ENCODE measurements around the gene PPIB. TPM values are rescaled to one million over a fixed set of nuclear protein-coding genes. Genes with fewer than 3 reads are reported as not detected.

The PPIB gene
- polyA plus RNA-seq (2013, experiment 1 of 2; ENCODE audit: insufficient read length), result 1,056 TPM
- polyA plus RNA-seq (2013, experiment 2 of 2; ENCODE audit: insufficient read length), result 898 TPM

DNA sequence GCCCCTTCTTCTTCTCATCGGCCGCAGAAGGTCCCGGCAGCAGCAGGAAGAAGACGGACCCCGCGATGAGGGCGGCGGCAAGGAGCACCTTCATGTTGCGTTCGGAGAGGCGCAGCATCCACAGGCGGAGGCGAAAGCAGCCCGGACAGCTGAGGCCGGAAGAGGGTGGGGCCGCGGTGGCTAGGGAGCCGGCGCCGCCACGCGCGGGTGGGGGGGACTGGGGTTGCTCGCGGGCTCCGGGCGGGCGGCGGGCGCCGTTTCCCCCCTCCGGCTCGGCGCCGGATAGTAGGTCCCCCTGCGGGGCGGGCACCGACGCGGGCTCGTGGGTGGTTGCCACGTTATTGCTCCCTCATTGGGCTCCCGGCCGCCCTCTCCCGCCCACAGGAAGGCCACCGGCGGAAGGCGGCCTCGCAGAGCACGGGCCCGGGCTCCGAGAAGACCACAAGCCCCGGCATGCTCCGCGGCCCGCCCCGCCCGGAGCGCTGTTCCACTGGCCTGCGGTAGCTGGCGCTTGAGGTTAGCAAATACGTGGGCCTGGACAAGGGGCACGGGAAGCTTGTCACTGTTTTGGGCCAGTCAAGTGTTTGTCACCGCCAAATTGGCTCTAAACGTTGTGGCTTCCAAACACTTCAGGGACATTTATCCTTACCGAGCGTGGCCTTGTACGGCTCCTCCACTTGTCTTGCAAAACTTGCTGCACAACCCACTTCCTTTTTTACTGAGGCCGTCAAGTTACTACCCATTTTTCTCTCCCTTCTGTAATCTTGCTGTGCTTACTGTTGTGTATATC is at the start of gene PPIB:
Gene PPIB (minus strand): TSS at position 154 of the 790 bp plus-strand sequence. CDS start 36 bp downstream, at position 118.
- DNase-seq, result peak; percentile 98

DNA sequence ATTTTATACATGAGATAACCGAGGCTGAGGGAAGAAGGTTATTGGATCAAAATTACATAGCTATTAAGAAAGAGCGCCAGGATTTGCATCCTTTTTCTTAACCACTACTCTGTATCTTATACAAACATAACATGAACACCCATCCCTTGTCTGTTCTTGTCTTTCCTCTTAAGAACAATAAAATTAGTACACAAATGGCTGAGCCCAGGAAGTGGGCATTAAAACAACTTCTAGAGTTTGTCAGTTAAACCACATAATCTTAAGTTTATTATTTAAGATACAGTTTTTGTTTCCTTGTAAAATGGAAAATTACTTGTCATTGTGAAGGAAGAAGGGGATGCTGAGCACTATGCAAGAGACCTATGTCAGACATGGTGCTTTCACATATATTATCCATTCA is 48.9 kb upstream of the PPIB start:
- DNase-seq, result no peak

DNA sequence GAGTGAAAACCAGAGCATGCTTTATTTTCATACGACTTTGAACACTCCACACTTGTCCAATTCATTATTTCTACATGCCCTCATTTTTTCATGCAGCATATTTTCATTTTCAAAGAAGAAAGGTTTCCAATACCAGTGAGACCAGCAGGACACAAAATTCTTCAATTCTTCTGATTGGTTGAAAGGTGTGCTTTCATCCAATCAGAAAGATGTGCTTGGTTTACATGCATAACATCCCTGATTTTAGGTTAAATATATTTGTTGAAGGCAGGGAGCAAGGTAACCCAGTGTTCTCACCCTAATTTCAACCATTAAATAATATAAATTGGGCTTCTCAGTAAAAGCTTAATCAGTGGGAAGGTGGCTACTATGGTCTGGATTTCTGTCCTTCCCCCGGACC is 47.5 kb upstream of the PPIB start:
- DNase-seq, result no peak

DNA sequence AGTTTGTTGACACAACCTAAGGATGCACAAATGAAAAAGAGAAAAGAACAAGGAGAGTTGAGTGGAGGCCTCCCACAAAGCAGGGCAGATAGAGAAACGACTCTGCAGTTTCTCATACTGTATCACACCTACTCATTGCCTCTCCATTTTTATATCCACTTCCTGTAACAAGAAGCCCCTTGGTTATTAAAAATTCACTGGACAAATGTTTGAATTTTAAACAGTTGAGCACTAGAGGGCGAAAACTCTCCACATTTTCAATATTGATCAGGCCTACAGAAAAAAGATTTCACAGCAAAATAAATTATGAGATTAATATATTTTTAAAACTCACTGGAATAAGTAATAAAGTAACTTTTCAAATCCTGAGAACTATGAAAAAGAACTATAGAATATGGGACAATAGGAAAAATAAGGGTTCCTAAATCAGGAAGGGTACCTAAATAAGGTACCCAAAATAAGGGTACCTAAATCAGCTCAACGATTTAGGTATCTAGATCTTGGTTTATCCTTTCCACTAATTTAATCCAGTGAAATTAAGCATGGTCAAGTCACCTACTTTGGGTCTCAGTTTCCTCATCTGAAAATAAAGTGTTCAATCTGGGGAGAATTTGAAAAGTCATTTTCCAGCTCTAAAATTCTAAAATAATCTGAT is 47.0 kb upstream of the PPIB start:
- DNase-seq, result peak; percentile 54

DNA sequence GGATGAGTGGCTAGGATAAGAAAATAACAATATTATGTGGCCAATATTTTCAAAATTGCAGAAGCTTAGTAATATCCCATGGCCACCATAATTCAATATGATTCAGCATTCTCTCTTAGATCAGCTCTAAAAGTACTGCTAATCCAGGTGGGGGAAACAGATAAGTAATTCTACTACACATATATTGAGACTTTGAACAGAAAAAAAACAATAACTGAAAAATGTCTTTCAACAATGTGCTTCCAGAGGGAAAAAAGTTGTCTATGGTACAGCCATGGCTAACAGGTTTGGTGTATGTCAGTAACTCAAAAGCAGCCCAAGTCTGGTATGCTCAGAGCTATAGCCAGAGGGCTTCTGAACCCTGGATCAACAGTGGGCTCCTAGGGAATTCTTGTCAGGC is 42.4 kb upstream of the PPIB start:
- no peak for DNase-seq

DNA sequence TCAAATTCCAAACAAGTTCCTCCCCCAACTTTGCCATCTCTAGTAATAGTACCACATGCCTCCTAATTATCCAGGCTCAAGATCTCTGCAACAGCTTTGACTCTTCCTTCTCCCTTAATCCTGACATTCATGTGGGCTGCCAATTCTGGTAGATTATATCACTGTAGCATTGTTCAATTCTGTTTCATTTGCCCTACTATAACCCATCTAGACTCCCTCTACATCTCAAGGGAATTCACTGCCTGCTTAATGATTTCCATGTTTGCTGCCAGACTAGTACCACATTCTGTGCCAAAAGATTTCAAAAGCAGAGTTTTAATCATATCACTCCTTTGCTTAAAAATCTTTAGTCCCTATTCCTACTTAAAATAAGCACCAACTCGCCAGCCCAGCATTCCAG is 34.6 kb upstream of the PPIB start:
- DNase-seq, result no peak

DNA sequence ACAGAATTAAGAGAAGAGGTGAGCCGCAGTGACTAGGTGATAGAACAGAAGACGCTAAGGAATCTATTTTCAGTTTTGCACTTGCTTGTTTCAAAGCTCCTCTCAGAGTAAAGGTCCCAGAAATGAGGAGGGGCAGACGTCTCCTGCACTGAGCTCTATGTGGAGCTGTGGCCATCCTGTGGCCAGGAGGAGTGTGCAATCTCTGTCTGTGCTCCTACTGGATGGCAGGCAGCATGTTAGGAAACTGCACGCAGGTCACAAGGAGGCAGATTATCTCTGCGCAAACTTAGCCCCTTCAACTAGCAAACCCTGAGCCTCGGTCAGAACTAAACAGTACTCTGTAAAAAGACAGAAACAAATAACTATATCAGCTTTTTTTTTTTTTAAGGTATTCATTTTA is 31.1 kb upstream of the PPIB start:
- no peak for DNase-seq

DNA sequence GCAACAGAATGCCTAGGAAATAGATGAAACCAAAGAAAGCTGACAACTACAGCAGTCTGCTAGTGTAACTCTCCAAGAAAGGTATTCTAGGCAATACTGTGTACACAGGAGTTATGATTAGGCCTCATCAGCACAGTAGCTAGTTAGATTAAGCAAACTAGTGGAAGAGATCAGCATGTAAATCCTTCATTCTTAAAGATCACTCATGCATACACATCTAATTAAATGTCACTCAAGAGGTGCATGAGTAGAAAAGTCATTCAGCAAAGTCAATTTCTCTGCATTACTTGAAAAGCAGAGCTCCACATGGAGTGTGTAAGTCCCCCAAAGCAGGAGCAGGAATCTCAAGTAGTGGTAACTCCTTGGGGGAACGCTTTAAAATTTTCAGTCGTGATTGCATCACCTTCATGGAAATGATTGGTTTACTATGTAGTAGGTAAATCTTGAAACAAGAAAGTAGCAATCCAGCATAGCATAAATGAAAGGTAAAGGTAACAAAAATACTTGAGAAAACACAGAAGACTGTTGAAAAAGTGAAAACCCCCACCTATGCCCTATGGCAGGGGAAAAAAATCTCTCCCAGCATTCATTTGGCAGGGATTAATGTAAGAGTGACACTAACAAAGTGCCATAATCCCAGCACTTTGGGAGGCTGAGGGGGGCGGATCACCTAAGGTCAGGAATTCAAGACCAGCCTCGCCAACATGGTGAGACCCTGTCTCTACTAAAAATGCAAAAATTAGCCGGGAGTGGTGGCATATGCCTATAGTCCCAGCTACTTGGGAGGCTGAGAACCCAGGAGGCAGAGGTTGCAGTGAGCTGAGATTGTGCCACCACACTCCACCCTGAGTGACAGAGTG is 29.4 kb upstream of the PPIB start:
- no peak for DNase-seq

DNA sequence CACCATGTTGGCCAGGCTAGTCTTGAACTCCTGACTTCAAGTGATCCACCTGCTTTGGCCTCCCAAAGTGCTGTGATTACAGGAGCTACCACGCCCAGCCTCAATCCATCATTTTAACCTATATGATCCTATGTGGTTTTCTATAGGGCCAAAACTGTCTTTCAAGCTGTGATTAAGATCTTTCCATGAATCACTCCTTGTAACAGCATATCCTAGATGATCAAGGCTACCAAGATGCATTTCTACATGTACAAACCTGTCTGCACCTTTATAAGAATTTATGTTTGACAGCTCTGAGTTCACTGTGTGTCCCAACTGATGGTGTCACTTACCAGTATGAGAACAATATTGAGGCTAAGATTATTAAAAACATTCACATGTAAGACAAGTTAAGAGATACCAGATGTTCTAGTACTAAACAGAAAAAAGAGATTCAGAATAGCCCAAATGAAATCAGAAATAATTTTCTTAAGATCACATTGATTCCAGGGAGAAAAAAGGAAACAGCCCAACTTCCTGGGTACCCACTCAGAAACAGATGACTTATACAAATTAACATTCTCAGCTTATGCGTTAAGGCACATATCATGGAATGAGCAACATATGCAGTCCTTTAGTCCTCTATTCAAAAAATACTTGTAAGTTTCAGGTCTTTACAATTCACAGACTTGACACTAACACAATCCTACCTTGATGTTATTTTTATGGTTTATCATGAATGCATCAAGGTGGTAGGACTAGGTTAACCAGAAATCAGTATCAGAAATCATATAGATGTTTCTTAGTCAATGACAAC is 24.8 kb upstream of the PPIB start:
- peak; percentile 11 for DNase-seq

DNA sequence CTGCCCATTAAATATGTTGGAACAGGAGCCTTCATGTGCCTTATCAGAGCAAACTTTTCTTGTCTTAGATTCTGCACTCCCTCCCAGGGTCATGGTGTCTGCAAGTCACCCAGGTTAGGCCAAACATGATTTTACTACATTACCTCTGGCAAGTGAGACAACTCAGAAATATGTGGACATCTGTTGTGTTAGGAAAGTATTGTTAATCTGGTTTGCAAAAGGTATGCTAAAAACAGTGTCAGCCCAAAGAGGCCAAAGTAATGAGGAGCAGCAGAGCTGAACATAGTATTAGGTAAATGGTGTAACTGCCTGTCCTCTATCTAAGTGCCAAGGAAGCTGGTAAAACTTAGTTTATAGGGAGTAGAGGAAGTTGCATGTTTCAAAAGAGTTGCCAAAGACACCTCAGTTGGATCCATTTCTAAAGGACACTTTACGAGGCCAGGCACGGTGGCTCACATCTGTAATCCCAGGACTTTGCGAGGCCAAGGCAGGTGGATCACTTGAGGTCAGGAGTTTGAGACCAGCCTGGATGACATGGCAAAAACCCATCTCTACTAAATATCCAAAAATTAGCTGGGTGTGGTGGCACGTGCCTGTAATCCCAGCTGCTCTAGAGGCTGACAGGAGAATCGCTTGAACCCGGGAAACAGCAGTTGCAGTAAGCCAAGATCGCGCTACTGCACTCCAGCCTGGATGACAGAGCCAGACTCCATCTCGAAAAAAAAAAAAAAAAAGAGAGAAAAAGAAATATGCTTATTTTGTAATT is 22.5 kb upstream of the PPIB start:
- no peak for DNase-seq

DNA sequence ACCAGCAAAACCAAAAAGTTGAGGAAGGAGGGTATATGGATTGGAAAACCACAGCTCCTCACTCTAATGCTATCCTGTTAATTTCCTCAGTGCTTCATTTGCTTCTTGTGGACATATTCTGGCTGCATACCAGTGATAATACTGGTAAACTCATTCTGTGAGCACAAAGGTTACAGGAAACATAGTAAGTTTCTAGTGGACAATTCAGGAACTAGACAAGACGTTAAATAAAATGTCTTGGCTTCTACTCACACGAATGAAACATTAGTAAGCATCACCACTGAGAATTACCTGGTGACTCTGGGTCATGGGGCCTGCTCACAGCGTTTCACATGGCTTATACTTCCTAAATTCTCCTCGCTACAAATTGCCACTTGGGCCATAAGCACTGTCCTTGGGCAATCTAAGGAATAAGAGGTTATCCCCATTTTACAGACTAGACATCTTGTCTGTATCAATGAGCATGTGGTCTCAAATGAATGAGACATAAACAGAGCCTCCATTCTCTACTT is 20.1 kb upstream of the PPIB start:
- no peak for DNase-seq

DNA sequence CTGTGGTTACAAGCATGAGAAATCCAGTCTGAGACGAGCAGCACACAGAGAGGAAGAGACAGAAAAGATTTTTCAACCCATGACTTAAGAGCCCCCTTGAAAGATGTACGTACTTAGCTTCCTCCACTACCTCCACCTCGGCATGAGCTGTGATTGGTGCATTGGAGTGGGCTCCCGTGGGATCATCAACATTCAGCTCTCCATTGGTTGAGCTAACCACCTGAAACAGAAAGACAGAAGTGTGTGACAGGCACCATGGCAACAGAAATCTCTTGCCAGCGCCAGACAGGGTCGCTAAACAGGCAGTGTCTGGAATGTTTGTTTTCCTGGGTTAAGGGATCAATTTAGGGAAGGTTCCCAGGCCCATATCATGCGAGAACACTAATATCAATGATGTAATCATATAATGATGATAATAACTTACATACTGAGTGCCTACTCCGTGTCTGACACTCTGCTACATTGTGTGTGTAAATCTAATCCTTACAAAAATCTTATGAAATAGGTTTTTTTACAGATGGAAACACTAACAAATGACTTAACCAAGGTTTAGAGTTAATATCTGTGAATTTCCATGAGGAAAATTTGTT is 17.5 kb upstream of the PPIB start:
- no peak for DNase-seq

DNA sequence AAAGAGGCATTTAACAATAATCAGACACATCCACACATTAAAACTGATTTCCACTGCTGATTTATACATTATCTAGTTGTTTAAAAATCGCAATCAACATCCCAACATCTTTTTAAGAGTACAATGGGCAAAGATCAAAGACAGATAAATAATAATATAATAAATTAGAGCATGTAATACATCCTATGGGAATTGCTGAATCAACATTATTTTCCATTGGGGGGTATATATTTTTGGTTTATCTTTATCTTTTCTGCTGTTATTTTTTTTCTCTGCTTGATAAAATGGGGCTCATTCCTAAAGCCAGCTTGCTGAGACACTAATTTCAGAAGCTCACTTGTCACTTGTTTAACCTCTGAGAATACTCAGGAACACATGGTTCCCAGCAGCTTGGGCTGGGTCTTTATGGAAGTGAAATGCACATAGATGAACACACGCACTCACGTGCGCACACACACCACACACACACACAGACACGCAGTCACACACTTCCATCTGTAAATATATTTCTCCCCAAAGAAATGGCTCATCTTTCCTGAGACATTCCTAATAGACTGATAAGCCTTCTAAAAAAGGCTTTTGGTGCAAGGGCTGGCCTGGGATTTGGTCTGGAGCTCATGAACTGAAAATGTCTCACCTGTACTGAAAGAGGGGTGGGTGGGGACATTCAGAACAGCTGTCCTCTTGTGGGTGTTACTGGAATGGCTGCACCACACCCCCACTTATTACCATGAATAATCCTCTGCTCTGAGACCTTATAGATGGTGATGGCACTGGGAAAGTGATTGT is 3.5 kb upstream of the PPIB start:
- no peak for DNase-seq

DNA sequence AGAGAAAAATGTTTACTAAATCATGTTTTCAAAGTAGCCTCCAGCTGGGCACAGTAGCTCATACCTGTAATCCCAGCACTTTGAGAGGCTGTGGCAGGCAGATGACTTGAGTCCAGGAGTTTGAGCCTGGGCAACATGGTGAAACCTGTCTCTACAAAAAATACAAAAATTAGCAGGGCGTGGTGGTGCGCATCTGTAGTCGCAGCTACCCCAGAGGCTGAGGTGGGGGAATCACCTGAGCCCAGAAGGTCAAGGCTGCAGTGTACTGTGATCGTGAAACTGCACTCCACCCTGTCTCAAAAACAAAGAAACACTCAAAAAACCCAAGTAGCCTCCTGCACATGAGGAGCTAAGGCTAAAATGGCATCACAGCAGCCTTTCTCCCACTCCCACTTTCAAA is 1.6 kb upstream of the PPIB start:
- no peak for DNase-seq

DNA sequence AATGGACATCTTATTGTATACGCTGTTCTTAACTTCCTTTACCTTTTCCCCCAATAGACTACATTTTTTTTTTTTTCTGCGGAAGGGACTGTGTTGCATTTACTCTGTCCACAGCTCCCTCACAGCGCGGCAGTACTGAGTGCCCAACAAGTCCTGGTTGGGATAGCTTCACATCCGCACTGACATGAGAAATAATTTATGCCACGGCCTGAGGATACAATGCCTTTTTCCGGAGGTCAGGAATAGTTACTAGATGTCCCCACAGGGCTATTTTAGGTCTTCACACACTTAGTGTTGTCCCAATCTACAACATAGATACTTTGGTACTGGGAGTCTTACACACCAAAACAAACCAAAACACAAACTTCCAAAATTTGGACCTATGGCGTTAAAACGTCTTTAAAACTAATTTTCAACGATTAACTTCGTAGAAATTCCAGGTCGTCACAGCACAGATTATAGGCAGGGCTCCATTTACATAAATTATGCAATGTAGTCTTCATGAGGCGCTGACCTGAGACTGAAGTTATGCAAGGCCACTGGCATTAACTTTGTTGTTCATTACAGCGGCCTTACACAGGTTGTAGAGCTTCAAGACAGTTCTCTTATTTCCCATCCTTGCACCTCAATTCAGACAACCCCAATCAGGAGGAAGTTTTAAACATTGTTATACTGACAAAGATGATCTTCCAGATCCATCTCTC is 989 bp upstream of the PPIB start:
- peak; percentile 22 for DNase-seq

DNA sequence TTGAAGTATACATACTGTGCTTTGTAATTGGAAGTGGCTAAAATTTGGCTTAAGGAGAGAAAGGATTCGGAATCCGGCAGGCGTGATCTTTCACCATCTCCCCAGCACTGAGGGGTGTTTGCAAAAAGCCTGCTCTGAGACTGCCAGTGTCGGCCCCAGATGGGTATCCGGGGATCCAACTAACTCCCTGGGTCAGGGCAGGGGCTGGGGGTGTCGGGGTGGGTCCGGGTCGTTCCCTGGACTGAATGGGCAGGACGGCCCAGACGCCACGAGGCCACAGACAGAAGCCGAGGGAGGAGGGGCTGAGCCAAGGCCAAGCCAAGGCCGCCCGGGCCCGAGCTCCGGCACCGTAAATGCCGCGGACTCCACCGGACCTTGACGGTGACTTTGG is 349 bp downstream of the PPIB start:
- DNase-seq, result no peak

DNA sequence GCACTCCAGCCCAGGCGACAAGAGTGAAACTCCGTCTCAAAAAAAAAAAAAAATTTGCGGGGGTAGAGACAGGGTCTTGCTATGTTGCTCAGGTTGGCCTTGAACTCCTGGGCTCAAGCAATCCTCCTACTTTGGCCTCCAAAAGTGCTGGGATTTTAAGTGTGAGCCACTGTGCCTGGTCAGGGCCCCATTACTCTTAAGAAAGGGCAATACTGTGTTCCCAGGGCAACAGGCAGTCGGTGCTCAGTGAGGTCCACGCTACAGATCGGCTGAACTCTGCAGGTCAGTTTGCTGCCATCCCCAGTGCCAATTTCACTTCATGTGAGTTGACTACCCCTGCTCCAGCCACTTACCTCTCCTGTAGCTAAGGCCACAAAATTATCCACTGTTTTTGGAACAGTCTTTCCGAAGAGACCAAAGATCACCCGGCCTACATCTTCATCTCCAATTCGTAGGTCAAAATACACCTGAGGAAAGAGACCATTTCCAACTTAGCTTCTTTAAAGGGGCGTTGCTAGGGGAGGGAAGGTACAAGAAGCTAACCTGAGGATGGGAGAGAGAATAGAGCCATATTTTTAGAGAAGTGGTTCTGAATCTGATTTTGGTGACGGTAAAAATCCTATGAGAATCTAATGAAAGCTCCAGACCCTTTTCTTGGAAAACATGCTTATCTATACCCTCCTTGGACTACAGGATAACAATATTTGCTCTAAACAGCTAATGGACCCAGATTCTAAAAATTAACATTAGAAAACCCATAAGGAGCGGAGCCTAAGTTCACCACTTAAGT is 939 bp downstream of the PPIB start:
- DNase-seq, result no peak

DNA sequence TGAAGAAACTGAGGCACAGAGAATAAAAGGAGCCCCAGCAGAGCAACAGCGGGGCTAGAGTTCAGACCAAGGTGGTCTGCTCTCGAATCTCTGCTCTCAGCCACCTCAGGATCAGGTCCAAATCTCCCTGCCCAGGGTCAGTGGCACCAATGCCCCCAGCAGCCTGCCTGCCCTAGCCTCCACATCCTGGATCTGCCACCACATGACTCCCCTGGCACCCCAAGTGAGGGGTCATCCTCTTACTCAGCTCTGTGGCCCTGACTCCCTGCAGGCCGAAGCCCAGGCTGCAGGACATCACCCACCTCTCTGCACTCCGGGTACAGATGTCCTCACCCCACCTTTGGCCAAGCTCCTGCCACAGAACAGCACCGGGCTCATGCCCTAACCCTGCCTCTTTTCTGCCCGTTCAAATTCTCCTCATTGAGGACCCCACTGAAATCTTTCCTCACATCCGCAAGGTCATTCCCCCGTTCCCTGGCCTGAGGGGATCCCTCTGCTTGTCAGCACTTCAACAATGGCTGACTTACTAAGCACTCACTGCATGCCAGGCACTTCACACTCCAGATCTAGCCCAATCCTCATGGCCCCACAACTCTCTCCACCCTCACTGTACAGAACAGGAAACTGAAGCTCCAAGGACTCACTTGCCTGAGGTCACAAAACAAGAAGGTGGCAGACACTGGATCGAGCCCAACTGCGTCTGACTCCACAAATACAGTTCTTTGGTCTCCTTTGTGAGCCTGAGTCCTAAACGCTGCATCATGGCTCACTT is 4.3 kb downstream of the PPIB start:
- DNase-seq, result no peak

All from fibroblast of skin of back (primary cell).